NCI-H2081 (cell line): Measurements from ENCODE around the gene FCF1.
A peak's percentile ranks its signal among the peaks of the same experiment; 100 is the strongest.
"Not testable (repeated sequence)": the region's sequence is repeated elsewhere in the genome, so short reads cannot be mapped to it uniquely, and the experiment has no call there.

Source experiments
- DNase-seq, 2 experiments: peaks; one replicate each; lab custom pipeline; 2025; lab: John Stamatoyannopoulos, UW

The FCF1 gene

GRCh38 chr14:74702293-74702692 lies 10.7 kb upstream of the FCF1 start:
- DNase-seq = no peak

DNA sequence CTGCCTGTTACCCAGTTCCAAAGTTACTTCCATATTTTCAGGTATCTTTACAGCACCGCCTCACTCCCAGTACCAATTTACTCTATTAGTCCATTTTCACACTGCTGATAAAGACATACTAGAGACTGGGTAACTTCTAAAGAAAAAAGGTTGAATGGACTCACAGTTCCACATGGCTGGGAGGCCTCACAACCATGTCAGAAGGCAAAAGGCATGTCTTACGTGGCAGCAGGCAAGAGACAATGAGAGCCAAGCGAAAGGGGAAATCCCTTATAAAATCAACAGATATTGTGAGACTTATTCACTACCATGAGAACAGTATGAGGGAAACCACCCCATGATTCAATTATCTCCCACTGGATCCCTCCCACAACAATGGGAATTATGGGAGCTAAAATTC lies 9.9 kb upstream of the FCF1 start:
- DNase-seq = no peak

DNA sequence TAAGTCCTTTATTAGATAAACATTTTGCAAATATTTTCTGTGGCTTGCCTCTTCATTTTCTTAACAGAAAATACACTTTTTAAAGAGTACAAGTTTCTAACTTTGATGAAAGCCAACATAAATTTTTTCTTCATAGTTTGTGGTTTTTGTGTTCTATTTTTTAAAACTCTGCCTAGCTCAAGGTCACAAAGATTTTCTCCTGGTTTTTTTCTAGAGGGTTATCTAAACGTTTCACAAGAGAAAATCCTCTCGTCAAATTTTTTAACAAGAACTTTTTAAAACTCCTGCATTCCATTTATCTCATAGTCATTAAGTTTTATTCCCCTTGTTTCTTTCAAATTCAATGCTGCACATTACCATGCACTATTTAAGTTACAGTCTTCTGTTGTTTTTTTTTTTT lies 8.3 kb upstream of the FCF1 start:
- DNase-seq = no peak

GRCh38 chr14:74705613-74706500 lies 7.1 kb upstream of the FCF1 start:
- DNase-seq = peak in 1 of 2 experiments; percentile 10

- no peak for DNase-seq
These were observed 2.5 kb upstream of the FCF1 start for GRCh38 chr14:74710480-74710879.

- DNase-seq = no peak
These were observed 1.3 kb upstream of the FCF1 start for GRCh38 chr14:74711651-74712050.

DNA sequence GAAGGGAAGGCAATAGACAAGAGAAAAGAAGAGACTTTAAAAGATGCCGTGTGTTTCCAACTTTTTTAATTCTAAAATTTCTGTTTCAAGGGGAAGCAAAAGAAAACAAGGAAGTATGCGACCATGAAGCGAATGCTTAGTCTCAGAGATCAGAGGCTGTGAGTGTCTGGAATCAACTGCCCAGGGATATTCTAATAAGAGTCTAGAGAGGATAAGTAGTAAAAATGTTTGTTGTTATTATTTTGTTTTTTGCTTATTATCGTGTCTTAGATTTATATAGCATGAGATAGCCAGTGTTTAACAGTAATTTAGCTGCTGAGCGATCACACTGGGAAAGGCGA lies 421 bp downstream of the FCF1 start:
- DNase-seq = no peak

- DNase-seq = no peak
These were observed 7.6 kb downstream of the FCF1 start for GRCh38 chr14:74720526-74720925.

DNA sequence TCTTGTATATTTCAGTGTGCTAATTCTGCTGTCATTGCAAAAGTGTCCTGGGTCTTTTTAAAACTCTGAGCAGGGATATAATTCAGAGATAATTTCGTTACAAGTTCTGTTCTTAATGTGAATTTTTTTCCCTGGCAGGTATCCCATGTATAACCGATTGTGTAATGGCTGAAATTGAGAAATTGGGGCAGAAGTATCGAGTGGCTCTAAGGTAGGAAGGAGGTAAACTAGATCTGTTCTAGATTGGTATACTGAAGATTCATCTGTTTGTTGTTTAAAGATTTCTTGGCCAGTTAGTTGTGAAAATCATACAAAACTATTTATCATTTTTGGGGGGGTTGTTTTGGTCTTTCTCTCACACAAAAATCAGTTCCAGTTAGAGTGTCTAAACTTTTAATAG lies 10.2 kb downstream of the FCF1 start:
- DNase-seq = no peak

DNA sequence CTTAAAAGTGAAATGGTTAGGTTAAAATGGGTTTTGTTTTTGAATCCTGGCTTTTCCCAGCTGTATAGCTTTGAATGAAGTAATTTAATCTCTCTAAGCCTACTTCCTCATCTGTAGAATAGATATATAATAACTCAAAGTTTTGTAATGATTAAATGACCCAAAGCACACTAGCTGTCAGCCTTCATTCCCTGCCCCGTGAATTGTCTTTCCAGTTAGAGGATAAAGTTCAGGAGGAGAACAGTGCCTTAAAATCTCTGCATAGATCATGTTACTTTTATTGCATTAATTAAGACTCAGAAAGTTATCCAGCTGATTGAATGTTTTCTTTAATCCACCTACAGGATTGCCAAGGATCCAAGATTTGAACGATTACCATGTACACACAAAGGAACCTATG lies 19.4 kb downstream of the FCF1 start:
- no peak for DNase-seq

DNA sequence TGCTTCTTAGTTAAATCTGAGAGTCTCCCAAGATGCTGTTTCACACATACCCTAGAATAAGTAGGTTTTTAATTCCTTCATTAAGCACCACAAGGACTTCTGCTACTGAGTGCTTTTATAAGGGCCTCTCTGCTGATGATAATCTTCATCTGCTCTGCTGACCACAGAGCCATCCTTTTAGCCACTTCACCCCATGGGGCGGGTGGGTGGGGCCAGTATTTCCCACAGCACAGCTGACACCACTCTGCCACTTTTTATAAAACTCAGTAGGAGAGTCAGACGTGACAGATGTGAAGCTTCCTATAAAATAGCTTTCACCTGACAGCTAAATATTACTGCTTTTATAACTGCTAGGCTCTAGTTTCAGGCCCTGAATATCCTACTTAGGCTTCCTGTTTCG lies 20.3 kb downstream of the FCF1 start:
- DNase-seq = no peak

DNA sequence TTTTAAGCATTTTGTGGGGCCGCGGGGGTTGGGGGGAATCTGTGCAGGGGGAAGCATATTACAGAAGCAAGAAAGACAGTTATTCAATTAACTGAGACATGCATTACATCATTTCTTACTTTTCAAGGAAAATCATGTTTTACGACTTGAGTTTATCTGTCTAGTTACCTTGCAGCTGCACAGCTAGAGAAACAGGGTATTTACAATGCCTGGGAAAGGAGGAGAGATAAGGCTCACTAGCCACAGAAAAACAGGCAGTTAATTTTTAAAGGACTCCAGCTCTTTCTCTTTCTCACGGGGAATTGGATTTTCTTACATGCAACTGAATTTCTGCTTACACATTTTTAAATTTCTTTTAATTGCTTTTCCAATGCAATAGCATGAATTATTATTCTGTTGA lies 22.2 kb downstream of the FCF1 start:
- no peak for DNase-seq

DNA sequence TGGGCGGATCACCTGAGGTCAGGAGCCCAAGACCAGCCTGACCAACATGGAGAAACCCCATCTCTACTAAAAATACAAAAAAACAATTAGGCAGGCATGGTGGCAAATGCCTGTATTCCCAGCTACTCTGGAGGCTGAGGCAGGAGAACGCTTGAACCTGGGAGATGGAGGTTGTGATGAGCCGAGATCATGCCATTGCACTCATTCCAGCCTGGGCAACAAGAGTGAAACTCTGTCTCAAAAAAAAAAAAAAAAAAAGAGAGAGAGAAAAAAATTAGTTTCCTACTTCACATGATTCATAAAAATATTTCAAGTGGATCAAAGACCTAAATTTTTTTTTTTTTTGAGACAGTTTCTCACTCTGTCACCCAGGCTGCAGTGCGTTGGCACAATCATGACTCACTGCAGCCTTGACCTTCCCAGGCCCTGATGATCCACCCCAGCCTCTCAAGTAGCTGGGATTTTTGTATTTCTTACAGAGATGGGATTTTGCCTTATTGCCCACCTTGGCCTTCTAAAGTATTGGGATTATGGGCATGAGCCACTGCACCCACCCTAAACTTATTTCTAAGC lies 24.9 kb downstream of the FCF1 start:
- no peak for DNase-seq

DNA sequence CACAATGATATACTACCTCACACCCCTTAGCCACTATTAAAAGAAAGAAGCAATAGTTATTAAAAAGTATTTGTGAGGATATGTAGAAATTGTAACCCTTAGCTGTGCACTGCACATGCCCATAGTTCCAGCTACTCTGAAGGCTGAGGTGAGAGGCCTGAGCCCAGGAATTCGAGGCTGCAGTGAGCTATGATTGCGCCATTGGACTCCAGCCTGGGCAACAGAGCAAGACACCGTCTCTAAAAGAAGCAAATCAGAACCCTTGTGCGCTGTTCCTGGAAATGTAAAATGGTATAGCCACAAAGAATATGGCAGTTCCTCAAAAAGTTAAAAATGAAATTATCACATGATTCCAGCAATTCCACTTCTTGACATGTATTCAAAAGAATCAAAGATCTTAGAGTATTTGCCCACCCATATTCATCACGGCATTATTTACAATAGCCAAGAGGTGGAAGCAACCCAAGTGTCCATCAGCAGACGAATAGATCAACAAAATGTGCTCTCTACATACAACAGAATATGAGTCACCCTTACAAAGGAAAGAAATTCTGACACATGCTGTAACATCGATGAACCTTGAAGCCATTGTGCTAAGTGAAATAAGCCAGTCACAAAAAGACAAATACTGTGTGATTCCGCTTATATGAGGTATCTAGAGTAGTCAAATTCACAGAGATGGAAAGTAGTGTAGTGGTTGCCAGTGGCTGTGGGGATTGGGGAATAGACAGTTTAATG lies 26.5 kb downstream of the FCF1 start:
- DNase-seq = no peak

DNA sequence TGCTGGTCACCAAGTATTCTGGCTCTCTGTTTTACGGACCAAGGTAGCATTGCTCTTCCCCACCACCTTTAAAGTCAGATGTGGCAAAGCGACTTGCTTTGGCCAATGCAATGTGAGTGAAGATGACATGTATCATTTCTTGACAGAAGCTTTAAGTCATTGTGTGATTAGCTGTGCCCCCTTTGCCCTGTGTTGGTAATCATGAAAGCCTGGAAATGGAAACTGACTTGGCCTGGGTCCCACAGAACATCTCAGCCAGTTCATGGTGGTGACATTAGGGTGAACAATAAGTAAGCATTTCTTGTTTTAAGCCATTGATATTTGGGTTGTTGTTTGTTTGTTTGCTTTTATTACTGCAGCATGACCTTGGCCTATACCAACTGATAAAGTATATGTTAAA lies 34.3 kb downstream of the FCF1 start:
- DNase-seq = no peak

DNA sequence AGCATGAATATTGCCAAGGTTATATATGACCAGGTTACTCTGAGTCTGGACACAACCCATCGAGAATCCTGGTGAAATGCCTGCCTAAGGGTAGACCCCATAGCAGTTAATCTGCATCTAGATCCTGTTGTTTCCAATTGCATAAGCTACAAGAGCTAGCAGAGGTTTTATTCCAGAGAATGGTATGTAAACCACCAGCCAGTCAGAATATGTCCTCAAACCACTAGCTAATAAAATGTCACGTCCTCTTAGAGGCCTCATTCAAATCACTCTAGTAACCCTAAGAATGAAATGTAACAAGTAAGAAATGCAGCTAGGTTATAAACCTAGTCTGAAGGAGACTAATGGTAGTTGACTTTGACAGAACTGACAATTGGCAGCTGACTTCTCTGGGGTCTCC lies 41.2 kb downstream of the FCF1 start:
- DNase-seq = no peak

GRCh38 chr14:74754899-74755298 lies 42.0 kb downstream of the FCF1 start:
- DNase-seq = no peak

DNA sequence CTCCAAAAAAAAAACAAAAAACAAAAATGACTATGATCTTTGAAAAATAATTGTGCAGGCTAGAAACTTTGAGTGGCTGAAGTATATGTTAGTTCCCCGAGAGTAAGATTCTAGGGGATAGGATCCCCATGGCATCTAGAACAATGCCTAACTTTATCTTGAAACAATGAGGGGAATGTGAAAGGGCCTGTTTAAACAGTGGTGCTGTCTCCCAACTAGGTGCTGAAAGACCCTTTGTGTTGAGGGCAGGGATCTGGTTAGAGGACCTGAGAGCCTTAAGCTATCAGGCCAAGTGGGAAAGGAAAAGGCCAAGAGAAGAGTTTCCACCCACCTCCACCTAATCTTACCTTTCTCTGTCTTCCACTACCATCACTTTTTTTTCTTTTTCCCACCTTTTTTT lies 43.4 kb downstream of the FCF1 start:
- no peak for DNase-seq

DNA sequence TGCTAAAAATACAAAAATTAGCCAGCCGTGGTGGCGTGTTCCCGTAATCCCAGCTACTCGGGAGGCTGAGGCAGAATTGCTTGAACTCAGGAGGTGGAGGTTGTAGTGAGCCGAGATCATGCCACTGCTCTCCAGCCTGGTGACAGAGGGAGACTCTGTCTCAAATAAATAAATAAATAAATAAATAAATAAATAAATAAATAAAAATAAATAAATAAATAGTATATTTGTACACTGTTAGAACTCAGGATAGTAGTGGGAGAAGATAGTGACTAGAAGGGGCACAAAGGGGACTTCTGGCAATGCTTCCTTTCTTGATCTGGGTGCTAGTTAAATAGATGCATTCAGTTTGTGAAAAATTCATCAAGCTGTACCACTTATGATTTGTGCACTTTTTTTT lies 45.6 kb downstream of the FCF1 start:
- not testable (repeated sequence) for DNase-seq

DNA sequence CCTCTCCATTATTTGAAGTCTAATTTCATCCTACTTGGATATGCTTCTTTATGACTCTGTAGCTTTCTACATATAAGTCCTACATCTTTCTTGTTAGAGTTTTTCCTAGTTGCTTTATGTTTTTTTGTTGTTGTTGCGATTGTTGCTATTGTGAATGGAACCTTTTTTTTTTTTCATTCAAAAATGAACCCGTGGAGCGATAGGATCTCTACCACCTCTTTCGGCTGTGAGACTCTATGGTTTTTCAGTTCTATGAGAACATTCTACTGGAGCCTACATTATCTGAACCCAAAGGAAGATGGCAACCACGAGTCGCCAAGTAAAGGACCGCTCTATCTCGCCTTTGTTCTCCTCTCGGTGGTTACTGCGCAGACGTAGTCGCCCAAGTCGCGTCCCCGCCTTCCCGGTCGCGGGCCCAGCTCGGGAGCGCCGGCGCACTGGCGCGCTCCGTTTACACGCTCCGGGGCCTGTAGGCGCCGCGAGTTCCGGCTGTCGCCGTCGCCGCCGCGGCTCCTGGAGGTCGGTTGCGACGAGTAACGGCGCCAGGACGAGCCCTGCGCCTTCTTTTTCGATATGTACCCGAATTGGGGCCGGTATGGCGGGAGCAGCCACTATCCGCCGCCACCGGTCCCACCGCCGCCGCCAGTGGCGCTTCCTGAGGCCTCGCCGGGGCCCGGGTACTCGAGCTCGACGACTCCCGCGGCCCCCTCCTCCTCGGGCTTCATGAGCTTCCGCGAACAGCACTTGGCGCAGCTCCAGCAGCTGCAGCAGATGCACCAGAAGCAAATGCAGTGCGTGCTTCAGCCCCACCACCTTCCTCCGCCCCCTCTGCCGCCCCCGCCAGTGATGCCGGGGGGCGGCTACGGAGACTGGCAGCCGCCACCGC lies 50.2 kb downstream of the FCF1 start, which contains the start of gene YLPM1:
YLPM1 (plus strand) TSS at position 400 of the 886 bp plus-strand sequence; CDS start at position 574, 174 bp downstream.
- peak; percentile 95 to 99 for DNase-seq

DNA sequence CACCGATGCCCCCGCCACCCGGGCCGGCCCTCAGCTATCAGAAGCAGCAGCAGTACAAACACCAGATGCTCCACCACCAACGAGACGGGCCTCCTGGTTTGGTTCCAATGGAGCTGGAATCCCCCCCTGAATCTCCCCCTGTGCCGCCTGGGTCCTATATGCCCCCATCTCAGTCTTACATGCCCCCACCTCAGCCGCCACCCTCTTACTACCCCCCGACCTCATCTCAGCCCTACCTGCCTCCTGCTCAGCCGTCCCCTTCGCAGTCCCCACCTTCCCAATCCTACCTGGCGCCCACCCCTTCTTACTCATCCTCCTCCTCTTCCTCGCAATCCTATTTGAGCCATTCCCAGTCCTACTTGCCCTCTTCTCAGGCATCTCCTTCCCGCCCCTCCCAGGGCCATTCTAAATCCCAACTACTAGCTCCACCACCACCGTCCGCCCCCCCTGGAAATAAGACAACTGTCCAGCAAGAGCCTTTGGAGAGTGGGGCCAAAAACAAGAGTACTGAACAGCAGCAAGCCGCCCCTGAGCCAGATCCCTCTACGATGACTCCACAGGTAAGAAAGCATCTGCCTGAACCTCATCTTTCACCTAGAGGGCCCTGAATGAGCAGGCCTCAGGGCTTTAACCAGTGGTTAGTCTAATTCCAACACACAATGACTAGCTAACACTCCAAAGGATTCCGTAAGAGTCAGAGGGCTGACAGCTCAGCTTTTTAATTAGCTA lies 51.0 kb downstream of the FCF1 start:
- no peak for DNase-seq
